ENCODE measurements around the gene ARHGAP26. TPM values are rescaled to one million over a fixed set of nuclear protein-coding genes. Genes with fewer than 3 reads are reported as not detected.

ARHGAP26 gene
- total RNA-seq, 1 experiment from 2014 or later, result 34.5 TPM

GRCh38 chr5:143001764-143002351 is 231.7 kb downstream of the ARHGAP26 start:
- Histone ChIP-seq H3K27me3 (ENCODE audit: insufficient read depth, low read length) (no peaks in the 10 kb centered on the region), H3K4me3 (replicated peaks in 1 of 2; ENCODE audit: low read depth in 1 of 2, low read length in 2 of 2) (no peak overlapping the region), H3K36me3 (ENCODE audit: control insufficient read depth in 1 of 2, insufficient read depth in 2 of 2, low read length in 2 of 2) (no peaks in the 10 kb centered on the region), H3K9me2 (ENCODE audit: insufficient read depth) (no peaks in the 10 kb centered on the region), H3K9ac (ENCODE audit: low read length) (no peak overlapping the region), H3K4me2 (ENCODE audit: low read length) (no peak overlapping the region), H4K20me1 (ENCODE audit: insufficient read depth) (no peaks in the 10 kb centered on the region), H3K27ac (ENCODE audit: low read depth, low read length) (no peak overlapping the region), H2AFZ (ENCODE audit: low read depth, low read length, poor library complexity, severe bottlenecking) (no peak overlapping the region), H3K4me1 (ENCODE audit: control insufficient read depth in 1 of 2, insufficient read depth in 2 of 2, low read length in 2 of 2) (peaks cover 4 to 6% of the 10 kb centered on the region in 2 experiments; a peak in 2 of 4 replicates), H3K79me2 (ENCODE audit: insufficient read depth, low read length) (no peaks in the 10 kb centered on the region), H3K9me3 (ENCODE audit: control insufficient read depth in 1 of 2, insufficient read depth in 1 of 2, low read depth in 1 of 2, low read length in 2 of 2) (no peaks in the 10 kb centered on the region)
- DNase-seq (ENCODE audit: low read depth, low spot score) (no peak), ATAC-seq (no peak)
- RAD21 ChIA-PET (ENCODE audit: low non-redundant PET in 1 of 2, low total read pairs in 2 of 2, uncharacterized antibody in 2 of 2, unreplicated experiment in 2 of 2), result interaction anchor here (0.6 to 0.7 kb wide), 2 partner anchors 245 to 545 kb away, joined by 3 read pairs; no protein-coding TSS in a partner anchor
- intact Hi-C loops (cut with micrococcal nuclease), result loop anchor here (2.0 to 10.0 kb wide), 2 partner anchors 823 to 1183 kb away; no protein-coding TSS in a partner anchor
- POLR2A ChIA-PET, result no interaction called here
- TF ChIP-seq ZNF274 (IDR thresholded peaks at IDR 0.05; ENCODE audit: low read depth, low read length), result no peak
- no peak for TF ChIP-seq CEBPB (IDR thresholded peaks at IDR 0.05; ENCODE audit: low read depth)
- no peak for TF ChIP-seq EZH2 (IDR thresholded peaks at IDR 0.05)
- no peak for TF ChIP-seq RAD21 (IDR thresholded peaks at IDR 0.05; ENCODE audit: low read depth)
- TF ChIP-seq JUND (IDR thresholded peaks at IDR 0.05), result no peak
- CTCF ChIA-PET, result interaction anchor here (0.7 kb wide), 1 partner anchor 180 kb away, joined by 3 read pairs; no protein-coding TSS in a partner anchor
- no TSS peak for BruUV-seq (replicated peaks)

GRCh38 chr5:143002459-143003327 is 232.5 kb downstream of the ARHGAP26 start:
- no peak overlapping the region for H3K4me3 ChIP-seq (replicated peaks in 1 of 2; ENCODE audit: low read depth in 1 of 2, low read length in 2 of 2)
- H3K36me3 ChIP-seq (ENCODE audit: control insufficient read depth in 1 of 2, insufficient read depth in 2 of 2, low read length in 2 of 2), result no peaks in the 10 kb centered on the region
- no peaks in the 10 kb centered on the region for H3K79me2 ChIP-seq (ENCODE audit: insufficient read depth, low read length)
- intact Hi-C loops (cut with micrococcal nuclease), result loop anchor here (2.0 to 10.0 kb wide), 2 partner anchors 822 to 1182 kb away; no protein-coding TSS in a partner anchor
- H3K9me2 ChIP-seq (ENCODE audit: insufficient read depth), result no peaks in the 10 kb centered on the region
- peak; percentile 76 for ATAC-seq
- H3K27me3 ChIP-seq (ENCODE audit: insufficient read depth, low read length), result no peaks in the 10 kb centered on the region
- H3K4me2 ChIP-seq (ENCODE audit: low read length), result no peak overlapping the region
- ChIA-PET CTCF (interaction anchor here (0.5 to 1.3 kb wide), 6 partner anchors 10 to 824 kb away, joined by 3 to 9 read pairs (median 4); no protein-coding TSS in a partner anchor), RAD21 (ENCODE audit: low non-redundant PET in 1 of 2, low total read pairs in 2 of 2, uncharacterized antibody in 2 of 2, unreplicated experiment in 2 of 2) (interaction anchor here in 1 of 2 experiments (1.3 kb wide), 1 partner anchor 401 kb away, joined by 3 read pairs; the partner anchor contains the start of gene NR3C1), POLR2A (no interaction called here)
- H3K9me3 ChIP-seq (ENCODE audit: control insufficient read depth in 1 of 2, insufficient read depth in 1 of 2, low read depth in 1 of 2, low read length in 2 of 2), result no peaks in the 10 kb centered on the region
- H3K27ac ChIP-seq (ENCODE audit: low read depth, low read length), result no peak overlapping the region
- H3K9ac ChIP-seq (ENCODE audit: low read length), result no peak overlapping the region
- TF ChIP-seq EZH2 (IDR thresholded peaks at IDR 0.05) (no peak), CTCF (IDR thresholded peaks at IDR 0.05 in 2 of 3, conservative IDR thresholded peaks at IDR 0.05 in 1 of 3; ENCODE audit: borderline replicate concordance in 1 of 3, insufficient read depth in 1 of 3, low read depth in 2 of 3, low read length in 2 of 3) (peak; percentile 40 to 63 (median 43); a peak in 4 of 6 replicates), RAD21 (IDR thresholded peaks at IDR 0.05; ENCODE audit: low read depth) (peak; percentile 72), MAX (IDR thresholded peaks at IDR 0.05) (no peak)
- no peak overlapping the region for H2AFZ ChIP-seq (ENCODE audit: low read depth, low read length, poor library complexity, severe bottlenecking)
- H3K4me1 ChIP-seq (ENCODE audit: control insufficient read depth in 1 of 2, insufficient read depth in 2 of 2, low read length in 2 of 2), result peaks cover 4 to 6% of the 10 kb centered on the region in 2 experiments; a peak in 2 of 4 replicates
- BruUV-seq (replicated peaks), result no TSS peak
- H4K20me1 ChIP-seq (ENCODE audit: insufficient read depth), result no peaks in the 10 kb centered on the region
- DNase-seq (ENCODE audit: low read depth, low spot score), result no peak
